Psoas muscle (tissue), 8 donors: ENCODE data around the gene OR6A2. TPM values are rescaled to one million over a fixed set of nuclear protein-coding genes. Genes with fewer than 3 reads are reported as not detected.

ENCODE experiments used
- ATAC-seq, 4 donors: fragments of 200-7000 bp; cut with Tn5 transposase; one replicate each; pipeline ENCODE4 v1.9.1; 2020; ENCODE audit warnings: moderate library complexity in 3 of 4, mild to moderate bottlenecking in 2 of 4
- DNase-seq, 2 donors: peaks; one replicate each; pipeline ENCODE4 v3.0.0-alpha.2; 2020
- H3K27ac ChIP-seq: fragments of 200-600 bp; one replicate; pipeline ENCODE4 v1.8.0; 2022
- H3K27me3 ChIP-seq, 3 donors: fragments of 200-600 bp in 1 of 3; one replicate each; pipeline versions ENCODE4 v1.6.1 to v1.8.0; 2013 to 2022; ENCODE audit warnings: low read length in 2 of 3, mild to moderate bottlenecking in 2 of 3, moderate library complexity in 1 of 3; ENCODE audit not compliant: insufficient read depth in 3 of 3
- H3K36me3 ChIP-seq, 2 donors: fragments of 200-600 bp in 1 of 2; one replicate each; pipeline versions ENCODE4 v1.6.1 to v1.8.0; 2013 to 2022; ENCODE audit warnings: low read depth in 1 of 2, mild to moderate bottlenecking in 1 of 2, moderate library complexity in 1 of 2; ENCODE audit not compliant: insufficient read depth in 1 of 2
- H3K4me1 ChIP-seq: fragments of 200-600 bp; one replicate; pipeline ENCODE4 v1.8.0; 2022
- H3K4me3 ChIP-seq: fragments of 200-600 bp; one replicate; pipeline ENCODE4 v1.8.0; 2022; ENCODE audit warnings: mild to moderate bottlenecking
- H3K9me3 ChIP-seq: fragments of 200-600 bp; one replicate; pipeline ENCODE4 v1.8.0; 2022
- WGBS, 3 donors: extraction: QIAGEN DNeasy Blood & Tissue Kit; methylation state at CpG; one replicate each; pipeline versions ENCODE4 v1.1.6 to v1.1.7; 2013; 5-methylcytosine and 5-hydroxymethylcytosine counted together
- intact Hi-C, 2 donors: fragments of 100-400 bp; cut with DNase I; formaldehyde crosslinking; loops; one replicate each; pipeline versions ENCODE4 v1.11.0 to v1.14.2; 2022
- polyA plus RNA-seq, 3 donors: library from polyadenylated mRNA; stranded (reverse); fragments of 200-250 nt; gene quantifications; one replicate each; pipeline ENCODE4 v1.2.3, GENCODE V29; 2013
- total RNA-seq, 4 donors: library from RNA; stranded (reverse); fragmentation: NEBNext Ultra II Directional in 2 of 4; extraction: Animal tissue kit (Norgen Biotek cat#: 25700) in 2 of 4; gene quantifications; one replicate each; pipeline versions ENCODE4 v1.2.1 to v1.2.4, GENCODE V29; 2021 to 2023
- TF ChIP-seq, protein P1 (sequence below): fragments of 200-600 bp; IDR thresholded peaks from one replicate; pipeline ENCODE4 v1.8.0; 2022; ENCODE audit warnings: antibody characterized with exemption
- donor health status: healthy with polysubstance abuse.
- donor health status: DM: no; HTN: no; CAD: no; lungs with moderate emphysema.
- donor health status: Bipolar disorder and iron deficiency.
- donor health status: healthy.
- donor health status: DM: yes; HTN: yes; CAD: no.
- donor health status: DM: no; HTN: no; CAD: no.
- donor health status: DM: no; HTN: no; CAD: no.
- donor health status: DM: yes; HTN: yes; CAD: no.

OR6A2 gene
- total and polyA plus RNA-seq, 7 donors = not detected

GRCh38 chr11:6824136-6824823 is 24.8 kb upstream of the OR6A2 start:
- Histone ChIP-seq H3K4me1 (no peaks in the 10 kb centered on the region), H3K4me3 (no peak overlapping the region), H3K36me3 (no peaks in the 10 kb centered on the region), H3K27me3 (no peaks in the 10 kb centered on the region), H3K27ac (no peak overlapping the region), H3K9me3 (peaks cover 2% of the 10 kb centered on the region)
- TF ChIP-seq, protein P1, sequence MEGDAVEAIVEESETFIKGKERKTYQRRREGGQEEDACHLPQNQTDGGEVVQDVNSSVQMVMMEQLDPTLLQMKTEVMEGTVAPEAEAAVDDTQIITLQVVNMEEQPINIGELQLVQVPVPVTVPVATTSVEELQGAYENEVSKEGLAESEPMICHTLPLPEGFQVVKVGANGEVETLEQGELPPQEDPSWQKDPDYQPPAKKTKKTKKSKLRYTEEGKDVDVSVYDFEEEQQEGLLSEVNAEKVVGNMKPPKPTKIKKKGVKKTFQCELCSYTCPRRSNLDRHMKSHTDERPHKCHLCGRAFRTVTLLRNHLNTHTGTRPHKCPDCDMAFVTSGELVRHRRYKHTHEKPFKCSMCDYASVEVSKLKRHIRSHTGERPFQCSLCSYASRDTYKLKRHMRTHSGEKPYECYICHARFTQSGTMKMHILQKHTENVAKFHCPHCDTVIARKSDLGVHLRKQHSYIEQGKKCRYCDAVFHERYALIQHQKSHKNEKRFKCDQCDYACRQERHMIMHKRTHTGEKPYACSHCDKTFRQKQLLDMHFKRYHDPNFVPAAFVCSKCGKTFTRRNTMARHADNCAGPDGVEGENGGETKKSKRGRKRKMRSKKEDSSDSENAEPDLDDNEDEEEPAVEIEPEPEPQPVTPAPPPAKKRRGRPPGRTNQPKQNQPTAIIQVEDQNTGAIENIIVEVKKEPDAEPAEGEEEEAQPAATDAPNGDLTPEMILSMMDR = no peak
- WGBS, 3 donors = 70 to 82% (median 80%) methylated on average over 5 of the region's 5 CpGs
- no peak for DNase-seq
- no peak for ATAC-seq
- intact Hi-C loops = no loop called here

- Histone ChIP-seq H3K9me3 (peaks cover 2% of the 10 kb centered on the region), H3K27me3 (no peaks in the 10 kb centered on the region), H3K4me1 (no peaks in the 10 kb centered on the region), H3K4me3 (no peak overlapping the region), H3K27ac (no peak overlapping the region), H3K36me3 (no peaks in the 10 kb centered on the region)
- TF ChIP-seq, protein P1 = no peak
- 83 to 95% (median 89%) methylated on average over 5 of the region's 5 CpGs for WGBS, 3 donors
- DNase-seq (no peak), ATAC-seq (no peak)
- intact Hi-C loops = no loop called here
These were observed 19.5 kb upstream of the OR6A2 start for GRCh38 chr11:6818967-6819366.

DNA sequence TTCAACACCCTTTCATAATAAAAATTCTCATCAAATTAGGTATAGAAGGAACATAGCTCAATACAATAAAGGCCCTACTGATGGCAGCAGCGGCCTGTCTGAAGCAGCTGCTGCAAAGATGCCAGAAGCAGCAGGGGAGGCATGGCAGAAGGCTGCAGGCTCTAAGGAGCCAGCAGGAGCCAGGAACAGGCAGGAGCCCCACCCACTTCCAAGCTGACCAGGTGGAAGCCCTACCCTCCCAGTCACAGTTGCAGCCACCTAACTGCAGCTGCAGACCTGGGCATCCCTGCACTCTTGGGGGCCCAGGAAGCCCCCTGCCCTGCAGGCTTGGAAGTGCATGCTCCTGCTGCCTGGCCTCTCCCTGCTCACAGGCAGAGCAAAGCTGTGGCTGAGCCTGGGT is 18.2 kb upstream of the OR6A2 start:
- intact Hi-C loops = no loop called here
- TF ChIP-seq, protein P1 = no peak
- H3K27ac ChIP-seq = no peak overlapping the region
- 30 to 47% (median 40%) methylated on average over 1 of the region's 1 CpG for WGBS, 3 donors
- H3K36me3 ChIP-seq = no peaks in the 10 kb centered on the region
- H3K4me1 ChIP-seq = no peaks in the 10 kb centered on the region
- DNase-seq (no peak), ATAC-seq (no peak)
- H3K9me3 ChIP-seq = peaks cover 2% of the 10 kb centered on the region
- no peaks in the 10 kb centered on the region for H3K27me3 ChIP-seq
- H3K4me3 ChIP-seq = no peak overlapping the region

- Histone ChIP-seq H3K9me3 (no peaks in the 10 kb centered on the region), H3K4me3 (no peak overlapping the region), H3K27me3 (no peaks in the 10 kb centered on the region), H3K36me3 (no peaks in the 10 kb centered on the region), H3K27ac (no peak overlapping the region), H3K4me1 (no peaks in the 10 kb centered on the region)
- DNase-seq (no peak), ATAC-seq (no peak)
- intact Hi-C loops = no loop called here
- TF ChIP-seq, protein P1 = no peak
- WGBS, 3 donors = 52 to 74% (median 61%) methylated on average over 2 of the region's 2 CpGs
These were observed 14.2 kb upstream of the OR6A2 start for GRCh38 chr11:6813656-6814055.
